ENCODE measurements around the gene THRAP3. TPM values are rescaled to one million over a fixed set of nuclear protein-coding genes. Genes with fewer than 3 reads are reported as not detected.

The THRAP3 gene
- total and polyA plus RNA-seq, 9 of the 15 experiments (the other 6 are each of a cell fraction or from before 2014, with no cell fraction given), result 66.2 to 135 (median 113) TPM

GRCh38 chr1:36321119-36321951 is 97.1 kb downstream of the THRAP3 start (continued):
- no peak for TF ChIP-seq PRDM10 (IDR thresholded peaks at IDR 0.05; ENCODE audit: partially characterized antibody)
- peak in 1 of 2 experiments; percentile 77; a peak in 1 of 4 replicates for TF ChIP-seq BCLAF1 (IDR thresholded peaks at IDR 0.05; ENCODE audit: borderline replicate concordance in 1 of 2, control insufficient read depth in 1 of 2, low read depth in 2 of 2, low read length in 1 of 2)
- TF ChIP-seq SUPT5H (IDR thresholded peaks at IDR 0.05), result peak; percentile 66
- no peak for TF ChIP-seq ZBTB26 (CRISPR knock-in tag; IDR thresholded peaks at IDR 0.05)
- peak; percentile 97 for TF ChIP-seq FOXP1 (CRISPR knock-in tag; IDR thresholded peaks at IDR 0.05)
- no peak for TF ChIP-seq ZNF280A (IDR thresholded peaks at IDR 0.05; ENCODE audit: low read depth, partially characterized antibody)
- peak; percentile 26; the same call in 1 of the 2 replicates for TF ChIP-seq NCOA1 (IDR thresholded peaks at IDR 0.05; ENCODE audit: low read depth)
- TF ChIP-seq PHF21A (IDR thresholded peaks at IDR 0.05; ENCODE audit: borderline replicate concordance, low read depth), result 0 out of 2 replicates have a peak, but pooled peaks have one; percentile 73
- TF ChIP-seq ZNF780A (CRISPR knock-in tag; IDR thresholded peaks at IDR 0.05), result no peak
- TF ChIP-seq SMARCE1 (IDR thresholded peaks at IDR 0.05), result peak; percentile 31; the same call in 1 of the 2 replicates
- peak in 1 of 2 experiments; percentile 86; a peak in 2 of 4 replicates for TF ChIP-seq FOXA3 (CRISPR knock-in tag; conservative IDR thresholded peaks at IDR 0.05 in 1 of 2, IDR thresholded peaks at IDR 0.05 in 1 of 2)
- 0 out of 2 replicates have a peak, but pooled peaks have one; percentile 44 for TF ChIP-seq HES1 (IDR thresholded peaks at IDR 0.05; ENCODE audit: low read depth)
- TF ChIP-seq CHCHD3 (CRISPR knock-in tag; IDR thresholded peaks at IDR 0.05), result no peak
- peak; percentile 84 for TF ChIP-seq CBFA2T3 (IDR thresholded peaks at IDR 0.05)

Measured in K562 (cell line).